Spinal cord (tissue), 10 donors: Measurements from ENCODE around the gene ZNF318. TPM values are rescaled to one million over a fixed set of nuclear protein-coding genes. Genes with fewer than 3 reads are reported as not detected.
"Not testable (repeated sequence)": the region's sequence is repeated elsewhere in the genome, so short reads cannot be mapped to it uniquely, and the experiment has no call there.

Source experiments
- DNase-seq, 6 donors: peaks; one replicate each; pipeline versions ENCODE4 v3.0.0 to v3.0.0-alpha.2; 2013 to 2015; ENCODE audit warnings: low spot score in 6 of 6, low read depth in 4 of 6
- H3K27ac ChIP-seq: one replicate; pipeline ENCODE4 v1.5.1; 2013; ENCODE audit warnings: low read depth, low read length, control low read depth
- H3K27me3 ChIP-seq: one replicate; pipeline ENCODE4 v1.6.1; 2013; ENCODE audit warnings: low read length; ENCODE audit not compliant: control insufficient read depth, insufficient read depth
- H3K36me3 ChIP-seq: one replicate; pipeline ENCODE4 v1.6.1; 2013; ENCODE audit warnings: low read length; ENCODE audit not compliant: control insufficient read depth, insufficient read depth
- H3K4me1 ChIP-seq: one replicate; pipeline ENCODE4 v1.6.1; 2013; ENCODE audit warnings: low read length; ENCODE audit not compliant: control insufficient read depth, insufficient read depth
- H3K4me3 ChIP-seq: one replicate; pipeline ENCODE4 v1.5.1; 2013; ENCODE audit warnings: low read depth, low read length, control low read depth
- H3K9me3 ChIP-seq: one replicate; pipeline ENCODE4 v1.6.1; 2013; ENCODE audit warnings: low read length; ENCODE audit not compliant: control insufficient read depth, insufficient read depth
- WGBS: methylation state at CpG from one replicate; pipeline ENCODE4 v1.1.5; 2013; ENCODE audit warnings: missing lambda C conversion rate; ENCODE audit not compliant: insufficient coverage; 5-methylcytosine and 5-hydroxymethylcytosine counted together
- polyA plus RNA-seq, 2 donors: library from polyadenylated mRNA; unstranded; fragments of 120-200 nt; gene quantifications; one replicate each; pipeline ENCODE4 v1.2.1, GENCODE V29; 2013; ENCODE audit not compliant: insufficient read length in 2 of 2
- total RNA-seq, 2 donors: library from RNA; depleted of rRNA in 1 of 2; stranded (reverse); fragments of 120-200 nt in 1 of 2; fragments of >200 nt in 1 of 2; gene quantifications; one replicate each; pipeline versions ENCODE4 v1.2.3 to v1.2.4, GENCODE V29; 2013 to 2014
- donor health status: healthy.

Gene ZNF318
- total and polyA plus RNA-seq, 4 donors: 17.7 to 29.2 (median 23.6) TPM

DNA sequence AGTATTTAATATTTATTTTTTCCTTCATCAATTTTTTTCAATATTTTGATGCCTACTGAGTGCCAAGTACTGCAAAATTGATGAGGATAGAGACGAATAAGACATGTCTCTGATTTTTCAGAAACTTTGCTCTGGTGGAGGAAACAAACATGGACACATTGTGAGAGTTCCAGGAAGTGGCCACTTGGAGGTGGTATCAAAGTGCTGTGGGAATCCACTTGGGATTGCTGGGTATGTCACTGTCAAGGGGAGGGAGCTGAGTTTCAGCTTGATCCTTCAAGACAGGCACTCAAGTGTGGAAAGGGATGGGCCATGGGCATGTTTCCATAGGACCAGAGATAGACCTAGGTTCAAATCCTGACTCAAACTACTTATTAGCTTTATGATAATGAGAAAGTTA, 33.4 kb upstream of the ZNF318 start:
- Histone ChIP-seq H3K4me1 (no peaks in the 10 kb centered on the region), H3K9me3 (no peaks in the 10 kb centered on the region), H3K36me3 (no peaks in the 10 kb centered on the region), H3K27ac (no peak overlapping the region), H3K4me3 (no peak overlapping the region), H3K27me3 (no peaks in the 10 kb centered on the region)
- WGBS: 67% methylated on average over 1 of the region's 1 CpG
- no peak for DNase-seq

DNA sequence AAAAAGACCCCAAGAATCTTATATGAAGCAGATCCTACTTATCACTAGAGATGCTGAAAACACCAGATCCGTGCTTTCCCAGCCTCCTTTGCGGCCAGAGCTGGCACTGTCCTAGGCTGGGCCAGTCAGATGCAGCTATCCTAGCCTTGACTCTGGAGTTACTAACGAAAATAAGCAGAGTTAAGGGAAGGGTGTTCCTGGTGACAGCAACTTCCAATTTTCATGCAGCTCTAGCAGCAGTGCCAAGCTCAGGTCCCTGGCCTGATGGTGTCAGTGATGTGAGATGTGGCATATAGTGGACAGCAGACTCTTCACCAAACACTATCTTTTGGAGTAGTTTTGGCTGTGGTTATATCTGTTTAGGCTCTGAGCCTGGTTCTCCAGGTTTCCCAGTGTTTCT, 32.3 kb upstream of the ZNF318 start:
- no peak overlapping the region for H3K4me3 ChIP-seq
- WGBS: 93% methylated on average over 3 of the region's 3 CpGs
- H3K9me3 ChIP-seq: no peaks in the 10 kb centered on the region
- DNase-seq: no peak
- H3K36me3 ChIP-seq: no peaks in the 10 kb centered on the region
- no peak overlapping the region for H3K27ac ChIP-seq
- no peaks in the 10 kb centered on the region for H3K27me3 ChIP-seq
- no peaks in the 10 kb centered on the region for H3K4me1 ChIP-seq

DNA sequence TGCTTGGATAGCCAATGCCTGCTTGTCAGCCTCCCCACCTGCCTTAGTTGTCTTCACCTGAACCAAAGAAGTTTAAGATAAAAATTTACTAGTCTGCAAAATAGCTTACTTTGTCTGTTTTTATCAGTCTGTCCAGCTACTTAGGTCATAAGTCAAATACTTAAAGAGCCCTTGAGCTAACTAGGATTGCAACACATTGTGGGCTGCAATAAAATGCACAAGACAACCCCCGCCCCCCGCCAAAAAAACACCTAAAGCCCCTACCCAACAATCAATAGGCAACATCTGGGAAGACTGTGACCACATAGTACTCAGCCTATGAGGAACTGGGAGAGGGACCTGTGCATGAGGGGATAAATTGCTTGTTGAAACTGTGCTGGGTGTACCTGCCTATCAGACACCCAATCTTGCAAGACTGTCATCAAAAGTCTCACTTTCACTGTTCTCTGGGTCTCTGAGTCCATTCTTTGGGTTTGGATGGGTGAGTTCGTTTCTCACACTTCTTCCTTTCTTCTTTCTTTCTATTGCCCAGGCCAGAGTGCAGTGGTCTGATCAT, 30.6 kb upstream of the ZNF318 start:
- Histone ChIP-seq H3K36me3 (no peaks in the 10 kb centered on the region), H3K4me1 (peaks cover 11% of the 10 kb centered on the region), H3K9me3 (no peaks in the 10 kb centered on the region), H3K4me3 (no peak overlapping the region), H3K27ac (no peak overlapping the region), H3K27me3 (no peaks in the 10 kb centered on the region)
- DNase-seq: no peak
- 100% methylated on average over 1 of the region's 3 CpGs for WGBS

DNA sequence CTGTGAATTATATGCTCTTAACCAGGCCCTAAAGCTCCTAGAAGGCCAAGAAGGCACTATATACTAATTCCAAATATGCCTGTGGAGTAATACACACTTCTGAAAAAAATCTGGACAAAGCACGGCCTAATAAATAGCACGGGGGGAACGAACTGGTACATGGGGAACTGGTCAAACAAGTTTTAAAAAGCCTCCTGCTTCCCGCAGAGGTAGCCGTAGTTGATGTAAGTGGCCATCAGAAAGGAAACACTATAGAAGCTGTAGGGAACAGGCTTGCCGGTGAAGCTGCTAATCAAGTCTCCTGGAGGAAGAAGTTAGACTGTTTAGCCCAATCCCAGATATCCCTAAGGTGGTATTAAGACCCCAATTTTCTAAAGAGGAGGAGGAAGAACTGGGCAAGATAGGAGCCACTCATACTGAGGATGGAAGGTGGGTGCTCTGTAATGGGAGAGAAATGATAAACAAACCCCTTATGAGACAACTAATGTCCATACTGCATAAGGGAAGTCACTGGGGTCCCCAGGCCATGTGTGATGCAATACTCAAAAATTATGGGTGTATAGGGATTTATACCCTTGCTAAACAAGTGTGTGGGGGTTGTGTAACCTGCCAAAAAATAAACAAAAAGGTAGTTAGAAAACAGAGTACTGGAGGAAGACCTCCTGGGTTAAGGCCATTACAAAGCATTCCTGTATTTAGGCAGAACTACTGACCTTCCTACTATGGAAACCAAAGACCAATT, 27.1 kb upstream of the ZNF318 start:
- WGBS: 65% methylated on average over 5 of the region's 6 CpGs

DNA sequence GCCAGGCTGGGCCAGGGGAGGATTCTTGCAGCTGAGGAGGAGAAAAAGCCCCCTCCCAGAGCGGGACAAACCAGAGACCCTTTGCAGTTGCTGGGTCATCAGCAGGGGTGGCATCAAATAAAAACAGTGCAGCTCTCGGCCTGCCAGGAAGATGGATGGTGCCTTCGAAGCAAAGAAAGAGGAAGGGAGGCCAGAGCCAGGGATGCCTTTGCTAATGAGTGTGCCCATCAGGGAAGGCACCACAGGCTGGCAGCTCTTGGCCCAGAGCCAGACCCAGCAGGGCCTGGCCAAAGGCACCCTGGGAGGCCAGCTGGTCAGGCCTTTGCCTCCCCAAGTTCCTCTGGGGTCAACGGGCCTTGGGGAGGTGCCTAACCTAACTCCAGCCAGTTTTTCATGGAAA, 26.3 kb upstream of the ZNF318 start:
- peak in 5 of 6 donors; percentile 12 to 86 (median 35) for DNase-seq
- H3K27ac ChIP-seq: peak overlapping the region; percentile 8
- H3K4me3 ChIP-seq: no peak overlapping the region
- WGBS: 10% methylated on average over 3 of the region's 4 CpGs
- H3K9me3 ChIP-seq: no peaks in the 10 kb centered on the region
- peaks cover 31% of the 10 kb centered on the region for H3K4me1 ChIP-seq
- H3K27me3 ChIP-seq: no peaks in the 10 kb centered on the region
- no peaks in the 10 kb centered on the region for H3K36me3 ChIP-seq

More for the DNA sequence above, 27.1 kb upstream of the ZNF318 start:
- H3K27me3 ChIP-seq: no peaks in the 10 kb centered on the region
- no peak for DNase-seq
- no peak overlapping the region for H3K4me3 ChIP-seq
- no peaks in the 10 kb centered on the region for H3K9me3 ChIP-seq
- H3K4me1 ChIP-seq: peaks cover 25% of the 10 kb centered on the region
- no peaks in the 10 kb centered on the region for H3K36me3 ChIP-seq
- no peak overlapping the region for H3K27ac ChIP-seq

DNA sequence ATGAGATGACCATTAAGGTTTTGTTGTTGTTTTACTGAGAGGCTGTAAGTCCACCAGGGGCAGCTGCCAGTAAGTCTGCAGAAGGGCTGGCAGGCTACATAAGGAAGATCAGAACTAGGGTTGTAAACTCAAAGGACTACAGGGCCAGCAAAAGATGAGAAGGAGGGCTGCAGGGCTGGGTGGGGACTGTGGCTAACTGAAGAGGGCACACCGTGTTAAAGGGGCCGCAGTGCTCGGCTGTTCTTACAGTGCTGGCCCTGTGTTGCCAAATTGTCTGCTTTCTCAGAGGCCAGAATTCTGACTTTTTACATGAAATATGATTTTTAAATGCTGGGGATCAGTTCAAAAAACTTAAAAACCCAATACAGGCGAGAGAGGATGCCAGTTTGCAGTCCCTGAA, 25.5 kb upstream of the ZNF318 start:
- Histone ChIP-seq H3K36me3 (no peaks in the 10 kb centered on the region), H3K27me3 (no peaks in the 10 kb centered on the region), H3K27ac (no peak overlapping the region), H3K4me3 (no peak overlapping the region), H3K4me1 (peaks cover 31% of the 10 kb centered on the region), H3K9me3 (no peaks in the 10 kb centered on the region)
- 100% methylated on average over 3 of the region's 4 CpGs for WGBS
- no peak for DNase-seq

DNA sequence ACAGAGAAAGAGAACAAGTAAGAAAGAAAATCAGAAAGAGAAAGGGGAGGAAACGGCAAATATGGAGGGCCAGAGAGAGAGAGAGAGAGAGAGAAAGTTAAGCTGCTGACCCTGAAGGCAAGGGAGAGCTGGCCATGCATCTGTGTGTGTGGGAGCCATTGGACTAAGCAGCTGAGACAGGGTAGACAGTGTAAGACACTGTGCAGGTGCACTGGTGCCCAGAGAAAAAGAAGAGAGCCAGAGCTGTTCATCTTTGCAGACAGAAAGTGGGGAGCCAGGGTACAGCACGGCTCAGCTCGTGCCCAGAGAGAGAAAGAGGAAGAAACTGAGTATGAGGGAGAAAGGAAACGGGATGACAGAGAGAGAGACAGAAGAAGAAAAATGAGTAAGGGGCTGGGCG, 24.2 kb upstream of the ZNF318 start:
- Histone ChIP-seq H3K4me1 (peaks cover 31% of the 10 kb centered on the region), H3K27me3 (no peaks in the 10 kb centered on the region), H3K4me3 (no peak overlapping the region), H3K27ac (no peak overlapping the region), H3K9me3 (no peaks in the 10 kb centered on the region), H3K36me3 (no peaks in the 10 kb centered on the region)
- 42% methylated on average over 3 of the region's 5 CpGs for WGBS
- DNase-seq: peak in 1 of 6 donors; percentile 28

DNA sequence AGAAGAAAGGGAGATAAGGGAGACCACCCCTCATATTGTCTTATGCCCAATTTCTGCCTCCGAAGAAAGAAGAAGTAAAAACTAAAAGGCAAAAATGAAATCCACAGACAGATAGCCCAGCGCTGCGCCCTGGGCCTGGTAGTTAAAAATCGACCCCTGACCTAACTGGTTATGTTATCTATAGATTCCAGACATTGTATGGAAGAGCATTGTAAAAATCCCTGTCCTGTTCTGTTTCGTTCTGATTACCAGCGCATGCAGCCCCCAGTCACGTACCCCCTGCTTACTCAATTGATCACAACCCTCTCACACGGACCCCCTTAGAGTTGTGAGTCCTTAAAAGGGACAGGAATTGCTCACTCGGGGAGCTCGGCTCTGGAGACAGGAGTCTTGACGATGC, 23.7 kb upstream of the ZNF318 start:
- peaks cover 31% of the 10 kb centered on the region for H3K4me1 ChIP-seq
- not testable (repeated sequence) for H3K27ac ChIP-seq, H3K9me3 ChIP-seq, H3K27me3 ChIP-seq, DNase-seq, H3K4me3 ChIP-seq, H3K36me3 ChIP-seq
- 8% methylated on average over 4 of the region's 11 CpGs for WGBS

DNA sequence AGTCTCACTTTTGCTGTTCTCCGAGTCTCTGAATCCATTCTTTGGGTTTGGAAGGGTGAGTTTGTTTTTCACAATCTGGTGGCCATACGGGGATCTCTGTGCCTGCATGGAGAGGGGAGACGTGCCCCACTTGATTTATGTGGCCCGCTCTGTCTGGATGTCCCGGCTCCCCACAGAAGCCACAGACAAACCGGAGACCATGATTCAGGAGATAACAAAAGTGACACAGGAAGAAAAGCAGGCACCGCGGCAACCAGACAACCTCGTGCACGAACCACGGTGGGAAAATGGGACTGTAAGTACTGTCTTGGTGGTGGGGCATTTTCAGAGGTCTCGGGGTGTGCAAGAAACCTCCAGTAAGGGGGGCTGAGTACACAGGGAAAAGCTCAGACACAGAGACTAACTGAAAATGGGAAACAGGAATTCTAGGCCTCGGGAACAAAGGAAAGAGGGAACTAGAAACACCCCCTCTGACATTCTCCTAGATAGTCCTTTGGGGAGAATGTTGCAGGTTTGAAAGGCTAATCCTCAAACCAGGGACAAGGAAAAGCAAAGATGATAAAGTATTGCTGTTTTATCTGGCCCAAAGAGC, 22.1 kb upstream of the ZNF318 start:
- no peaks in the 10 kb centered on the region for H3K27me3 ChIP-seq
- no peak overlapping the region for H3K4me3 ChIP-seq
- peaks cover 31% of the 10 kb centered on the region for H3K4me1 ChIP-seq
- H3K36me3 ChIP-seq: no peaks in the 10 kb centered on the region
- peak in 2 of 6 donors; percentile 18 to 88 for DNase-seq
- no peaks in the 10 kb centered on the region for H3K9me3 ChIP-seq
- 12% methylated on average over 11 of the region's 13 CpGs for WGBS
- H3K27ac ChIP-seq: no peak overlapping the region
